Brain pericyte (primary cell): Measurements from ENCODE around the gene LNPEP.

Experiments
- DNase-seq: peaks from one replicate; pipeline ENCODE4 v3.0.0-alpha.2; 2012; ENCODE audit warnings: low read depth, low spot score

LNPEP gene

GRCh38 chr5:96935559-96936430, at the start of gene LNPEP:
LNPEP (plus strand) TSS chr5:96936080; CDS start chr5:96936156, 76 bp downstream.
- DNase-seq = peak; percentile 90

DNA sequence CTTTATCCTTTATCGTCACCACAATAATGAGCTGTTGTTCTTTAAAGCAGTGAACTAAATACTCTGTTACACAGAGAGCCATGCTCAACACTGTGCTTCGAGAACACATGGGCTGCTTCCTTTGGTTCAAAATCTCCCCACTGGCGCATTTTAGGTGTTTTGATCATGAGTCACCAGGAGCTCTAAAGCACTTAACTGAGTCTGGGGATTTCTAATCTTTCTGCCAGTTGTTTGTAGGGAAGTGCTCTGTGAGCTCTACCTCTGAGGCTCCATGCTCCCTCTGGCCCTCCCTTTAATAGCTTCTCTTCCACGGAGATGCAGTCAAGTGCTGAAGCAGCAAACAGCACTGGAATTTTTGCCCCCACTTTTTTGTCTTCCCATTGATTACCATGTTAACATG, 42.5 kb upstream of the LNPEP start:
- DNase-seq = no peak

- no peak for DNase-seq
These were observed 39.6 kb upstream of the LNPEP start for GRCh38 chr5:96896276-96896675.

- DNase-seq = no peak
These were observed 39.1 kb upstream of the LNPEP start for GRCh38 chr5:96896806-96897205.

GRCh38 chr5:96901384-96901783, 34.5 kb upstream of the LNPEP start:
- DNase-seq = no peak

DNA sequence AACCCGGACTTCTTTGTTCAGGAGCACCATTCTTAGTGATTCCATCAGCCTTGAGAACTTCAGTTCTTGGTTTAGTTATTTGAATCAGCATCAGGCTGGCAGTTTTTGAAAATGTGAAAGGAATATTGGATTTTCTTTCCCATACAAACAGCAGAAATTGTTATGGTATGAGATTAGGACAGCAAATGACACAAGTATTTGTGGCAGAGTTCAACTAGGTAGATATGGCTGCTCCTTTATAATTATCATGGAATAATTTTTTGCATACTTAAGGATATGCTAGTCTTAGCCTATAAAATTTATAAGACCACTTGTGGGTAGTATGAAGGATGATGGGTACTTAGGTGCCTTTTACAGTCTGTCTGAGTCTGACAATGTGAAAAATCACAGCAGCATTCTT, 34.0 kb upstream of the LNPEP start:
- no peak for DNase-seq

- DNase-seq = no peak
These were observed 33.0 kb upstream of the LNPEP start for GRCh38 chr5:96902876-96903275.

DNA sequence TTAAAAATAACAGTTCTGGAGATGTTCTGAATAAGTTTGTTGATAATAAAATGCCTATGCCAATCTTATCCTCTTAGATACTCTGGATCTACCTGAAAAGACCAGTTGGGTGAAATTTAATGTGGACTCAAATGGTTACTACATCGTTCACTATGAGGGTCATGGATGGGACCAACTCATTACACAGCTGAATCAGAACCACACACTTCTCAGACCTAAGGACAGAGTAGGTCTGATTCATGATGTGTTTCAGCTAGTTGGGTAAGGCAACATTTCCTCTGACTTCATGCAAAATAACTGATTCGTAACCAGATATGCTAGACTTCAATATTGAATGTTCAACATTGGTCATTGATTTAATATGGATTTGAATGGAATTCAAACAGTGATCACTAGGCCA, 32.6 kb upstream of the LNPEP start:
- DNase-seq = no peak

DNA sequence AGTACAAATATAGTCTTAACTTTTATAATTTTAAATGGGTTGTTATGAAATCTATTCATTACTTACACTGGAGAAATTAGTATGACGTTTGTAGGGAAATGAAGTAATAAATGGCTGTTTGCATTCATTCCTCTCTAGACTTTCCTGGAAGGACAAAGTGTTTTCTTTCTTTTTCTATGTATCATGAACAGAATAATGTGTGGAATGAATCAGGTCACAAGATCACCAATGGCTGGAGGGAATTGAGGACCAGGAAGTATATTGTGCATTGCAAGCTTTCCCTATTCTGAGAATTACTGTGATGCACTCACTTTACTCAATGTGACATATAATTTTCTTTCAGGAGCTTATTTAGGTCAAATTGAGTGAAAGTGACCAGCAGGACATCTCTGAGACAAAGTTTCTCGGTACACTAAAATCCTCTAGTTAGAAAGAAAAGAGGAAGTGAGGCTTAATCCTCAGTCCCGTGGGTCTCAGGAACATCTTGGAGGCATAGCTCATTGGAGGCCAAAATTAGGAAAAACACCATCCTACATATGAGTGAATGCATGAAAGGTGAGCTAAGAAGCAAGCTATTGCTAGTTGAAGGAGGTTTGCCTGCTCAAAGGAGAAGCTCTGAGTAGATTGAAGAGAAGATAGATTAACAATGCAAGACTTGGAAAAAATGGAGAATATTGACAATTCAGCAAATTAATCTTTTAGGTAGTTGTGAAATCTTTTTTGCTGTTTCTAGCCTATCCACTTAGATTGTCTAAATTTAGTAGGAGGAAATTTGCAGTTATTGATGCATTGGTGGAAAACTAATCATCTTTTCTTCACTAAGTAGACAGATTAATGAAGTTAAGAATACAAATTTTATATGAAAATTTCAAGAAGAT, 31.6 kb upstream of the LNPEP start:
- DNase-seq = no peak

DNA sequence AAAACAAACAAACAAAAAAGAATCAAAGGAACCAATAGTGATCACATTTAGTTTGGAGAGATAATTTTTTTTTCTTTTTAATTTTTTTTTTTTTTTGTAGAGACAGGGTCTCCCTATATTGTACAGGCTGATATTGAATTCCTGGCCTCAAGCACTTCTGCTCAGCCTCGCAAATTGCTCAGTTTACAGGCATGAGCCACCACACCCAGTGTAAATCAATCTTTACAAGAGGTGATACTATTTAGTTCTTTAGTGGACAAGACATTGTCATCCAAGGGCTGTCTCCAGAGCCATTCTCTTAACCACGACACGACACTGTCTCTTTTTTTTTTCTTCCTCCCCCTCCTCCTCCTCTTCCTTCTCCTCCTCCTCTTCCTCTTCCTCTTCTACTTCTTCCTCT, 30.0 kb upstream of the LNPEP start:
- DNase-seq = no peak

- DNase-seq = no peak
These were observed 26.9 kb upstream of the LNPEP start for GRCh38 chr5:96909003-96909402.

DNA sequence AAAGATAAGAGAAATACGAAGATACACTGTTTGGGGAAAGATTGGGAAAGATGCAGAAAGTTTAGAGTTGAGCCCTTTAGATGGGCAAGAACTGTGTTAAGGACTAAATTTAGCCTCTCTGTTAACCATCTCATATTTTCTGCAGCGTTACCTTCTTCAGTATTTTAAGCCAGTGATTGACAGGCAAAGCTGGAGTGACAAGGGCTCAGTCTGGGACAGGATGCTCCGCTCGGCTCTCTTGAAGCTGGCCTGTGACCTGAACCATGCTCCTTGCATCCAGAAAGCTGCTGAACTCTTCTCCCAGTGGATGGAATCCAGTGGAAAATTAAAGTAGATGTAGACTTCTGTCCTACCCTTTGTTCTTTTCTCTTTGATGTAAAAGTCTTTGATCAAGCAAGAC, 26.4 kb upstream of the LNPEP start:
- DNase-seq = no peak

- no peak for DNase-seq
These were observed 24.7 kb upstream of the LNPEP start for GRCh38 chr5:96911139-96911538.

GRCh38 chr5:96913233-96913632, 22.6 kb upstream of the LNPEP start:
- no peak for DNase-seq

DNA sequence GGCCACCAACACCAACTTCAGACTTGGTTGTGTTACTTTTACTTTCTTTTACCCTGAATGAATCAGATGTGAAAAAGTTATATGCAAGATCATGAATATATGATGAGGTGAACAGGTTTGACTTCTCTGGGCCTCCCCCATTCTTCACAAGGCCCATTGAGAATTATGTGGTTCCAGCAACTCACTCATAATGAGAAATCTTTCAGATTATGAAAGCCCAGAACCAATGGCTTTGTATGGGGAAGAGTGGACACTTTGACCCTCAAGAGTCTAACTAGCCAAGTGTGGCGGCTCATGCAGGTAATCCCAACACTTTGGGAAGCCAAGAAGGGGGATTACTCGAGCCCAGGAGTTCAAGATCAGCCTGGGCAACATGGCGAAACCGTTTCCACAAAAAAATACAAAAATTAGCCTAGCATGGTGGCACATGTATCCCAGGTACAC, 16.1 kb upstream of the LNPEP start:
- no peak for DNase-seq

- DNase-seq = no peak
These were observed 15.0 kb upstream of the LNPEP start for GRCh38 chr5:96920744-96921355.

DNA sequence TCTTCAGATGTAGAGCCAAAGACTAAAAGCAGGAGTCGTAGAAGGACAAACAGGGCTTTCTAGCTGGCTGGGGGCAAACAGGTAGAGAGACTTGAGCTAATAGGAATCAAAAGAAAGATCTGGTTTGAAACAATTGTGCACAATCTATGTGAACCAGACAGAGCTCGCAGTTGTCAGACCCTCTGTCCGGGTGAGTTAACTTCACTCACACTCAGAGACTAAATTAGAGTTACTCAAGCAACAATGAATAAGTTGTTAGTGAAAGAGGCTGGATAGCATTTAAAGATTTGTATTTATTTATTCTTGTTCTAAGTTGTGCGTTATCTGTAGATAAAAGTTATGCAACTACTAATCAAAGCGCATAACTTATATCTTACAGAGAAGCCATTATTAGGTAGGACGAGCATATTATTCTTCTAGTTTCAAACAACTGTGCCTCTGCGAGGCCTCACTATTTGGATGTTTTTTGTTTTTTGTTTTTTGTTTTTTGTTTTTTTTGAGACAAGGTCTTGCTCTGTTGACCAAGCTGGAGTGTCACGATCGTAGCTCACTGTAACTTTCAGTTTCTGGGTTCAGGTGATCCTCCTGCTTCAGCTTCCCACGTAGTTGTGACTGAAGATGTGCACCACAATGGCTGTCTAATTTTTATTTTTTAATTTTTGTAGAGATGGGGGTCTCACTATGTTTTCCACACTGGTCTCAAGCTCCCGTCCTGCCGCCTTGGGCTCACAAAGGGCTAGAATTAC, 13.2 kb upstream of the LNPEP start:
- DNase-seq = no peak

DNA sequence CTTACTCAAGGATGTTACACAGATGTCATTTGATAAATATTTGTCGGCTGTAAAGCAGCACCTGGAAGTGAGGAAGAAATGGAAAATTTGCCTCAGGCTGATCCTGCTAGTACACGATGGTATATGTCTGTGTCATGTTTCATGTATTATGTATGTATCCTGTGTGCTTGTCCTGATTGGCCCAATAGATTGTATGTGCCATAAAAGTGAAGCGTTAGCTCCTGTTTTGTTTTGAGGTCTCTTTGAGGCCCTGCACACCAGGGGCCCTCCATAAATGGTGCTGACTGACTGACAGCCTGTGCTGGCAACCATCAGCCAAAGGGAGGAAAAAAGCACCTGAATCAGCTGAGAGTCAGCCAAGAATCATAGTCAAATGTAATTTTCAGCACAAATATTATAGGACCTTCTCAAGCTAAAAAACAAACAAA, 11.8 kb upstream of the LNPEP start:
- DNase-seq = peak; percentile 50

DNA sequence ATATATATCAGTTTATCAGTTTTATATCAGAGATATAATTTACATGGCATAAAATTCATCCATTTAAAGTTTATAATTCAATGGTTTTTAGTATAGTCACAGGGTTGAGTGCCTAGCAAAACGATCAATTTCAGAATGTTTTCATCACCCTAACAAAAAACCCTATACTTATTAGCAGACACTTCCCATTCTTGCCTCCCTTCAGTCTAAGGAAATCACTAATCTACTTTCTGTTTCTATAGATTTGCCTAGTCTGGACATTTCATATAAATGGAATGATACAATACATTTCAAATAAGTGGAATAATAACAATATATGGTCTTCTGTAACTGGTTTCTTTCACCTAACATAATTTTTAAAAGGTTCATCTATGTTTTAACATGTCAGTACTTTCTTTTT, 9.6 kb upstream of the LNPEP start:
- no peak for DNase-seq

GRCh38 chr5:96927008-96927407, 8.9 kb upstream of the LNPEP start:
- no peak for DNase-seq

DNA sequence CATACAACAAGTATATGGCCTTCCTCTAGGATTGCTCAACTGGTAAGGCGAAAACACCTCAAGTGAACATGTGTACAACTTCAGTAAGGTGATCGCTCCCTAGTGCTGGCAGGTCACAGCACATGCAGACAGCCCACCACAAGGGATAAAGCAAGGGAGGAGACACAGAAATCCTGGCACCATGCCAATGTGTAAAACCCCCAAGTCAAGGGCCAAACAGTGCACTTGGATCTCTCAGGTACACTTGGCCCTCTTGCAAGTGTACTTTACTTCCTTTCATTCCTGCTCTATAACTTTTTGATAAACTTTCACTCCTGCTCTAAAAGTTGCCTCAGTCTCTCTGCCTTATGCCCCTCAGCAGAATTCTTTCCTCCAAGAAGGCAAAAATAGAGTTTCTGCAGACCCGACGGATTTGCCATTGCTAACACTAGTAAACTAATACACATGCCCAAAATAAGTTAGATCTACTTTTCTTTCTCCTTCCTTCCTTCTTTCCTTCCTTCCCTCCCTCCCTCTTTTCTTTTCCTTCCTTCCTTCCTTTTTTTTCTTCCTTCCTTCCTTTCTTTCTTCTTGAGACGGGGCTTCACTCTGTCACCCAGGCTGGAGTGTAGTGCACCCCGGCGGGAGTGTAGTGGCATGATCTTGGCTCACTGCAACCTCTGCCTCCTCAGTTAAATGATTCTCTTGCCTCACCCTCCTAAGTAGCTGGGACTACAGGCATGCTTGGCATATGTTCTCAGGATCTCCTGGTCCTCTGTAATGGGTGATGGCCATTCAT, 6.8 kb upstream of the LNPEP start:
- DNase-seq = no peak
